Kasumi-1 (cell line): ENCODE data around the gene C19orf38.

ENCODE experiments used
- DNase-seq, 2 experiments: peaks; one replicate each; lab custom pipeline; 2025; lab: John Stamatoyannopoulos, UW

Gene C19orf38

GRCh38 chr19:10848230-10848856, at the start of gene C19orf38:
Gene C19orf38, plus strand, starts transcription at chr19:10848415. Its CDS starts 94 bp downstream, at chr19:10848509.
- peak; percentile 71 to 86 for DNase-seq

DNA sequence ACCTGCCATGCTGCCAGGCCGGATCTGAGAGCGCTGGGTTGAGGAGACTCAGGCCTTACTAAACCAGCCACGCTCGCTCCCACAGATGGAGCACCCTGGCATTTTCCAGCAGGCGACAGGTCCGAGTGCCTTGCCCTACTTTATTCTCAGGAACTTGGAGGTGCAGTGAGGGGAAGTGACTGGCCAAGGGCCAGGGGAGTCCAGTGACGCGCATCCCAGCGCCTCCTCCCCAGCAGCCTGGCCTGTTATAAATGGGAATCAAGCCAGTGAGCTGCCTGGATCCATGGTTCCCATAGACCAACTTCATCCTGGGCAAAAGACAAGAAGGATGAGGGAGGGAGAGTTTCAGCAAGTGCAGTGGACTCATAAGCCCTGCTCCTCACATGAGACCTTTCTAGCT, 47.7 kb upstream of the C19orf38 start:
- no peak for DNase-seq

DNA sequence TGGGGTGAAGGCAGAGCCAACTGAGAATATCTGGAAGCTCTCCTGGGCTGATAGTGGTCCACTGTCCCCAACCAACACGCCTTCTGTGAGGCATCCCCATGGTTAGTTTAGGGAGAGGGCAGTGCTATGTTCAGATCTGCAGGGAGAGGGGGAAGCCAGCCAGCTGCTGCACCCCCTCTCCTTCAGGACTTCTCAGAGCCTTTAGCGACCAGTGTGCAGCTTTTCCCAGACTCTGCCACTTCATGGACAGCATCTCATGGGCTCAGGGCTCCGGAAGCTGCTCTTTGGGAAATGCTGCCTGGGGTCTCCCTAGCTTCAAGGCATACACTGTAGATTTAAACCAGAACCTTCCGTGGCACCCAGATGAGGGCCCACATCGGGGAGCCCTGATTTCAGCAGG, 45.7 kb upstream of the C19orf38 start:
- no peak for DNase-seq

DNA sequence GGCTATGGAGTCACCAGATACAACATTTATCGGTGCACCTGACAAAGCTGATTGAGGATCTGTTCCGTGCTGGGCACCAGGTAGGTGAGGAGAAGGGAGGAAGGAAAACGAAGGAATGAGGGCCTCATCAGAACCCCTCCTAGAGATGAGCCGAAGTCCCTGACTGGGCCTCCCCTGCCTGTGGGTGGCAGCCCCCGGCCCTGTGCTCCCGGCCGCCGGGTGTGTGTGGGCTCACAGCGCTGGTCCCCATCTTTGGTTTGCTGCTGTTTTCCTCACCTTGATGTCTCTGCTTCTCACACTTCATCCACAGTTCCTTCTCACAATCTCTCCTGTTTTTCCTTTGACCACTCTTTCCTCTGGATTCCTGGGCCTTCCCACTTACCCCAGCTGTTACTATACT, 45.0 kb upstream of the C19orf38 start:
- no peak for DNase-seq

DNA sequence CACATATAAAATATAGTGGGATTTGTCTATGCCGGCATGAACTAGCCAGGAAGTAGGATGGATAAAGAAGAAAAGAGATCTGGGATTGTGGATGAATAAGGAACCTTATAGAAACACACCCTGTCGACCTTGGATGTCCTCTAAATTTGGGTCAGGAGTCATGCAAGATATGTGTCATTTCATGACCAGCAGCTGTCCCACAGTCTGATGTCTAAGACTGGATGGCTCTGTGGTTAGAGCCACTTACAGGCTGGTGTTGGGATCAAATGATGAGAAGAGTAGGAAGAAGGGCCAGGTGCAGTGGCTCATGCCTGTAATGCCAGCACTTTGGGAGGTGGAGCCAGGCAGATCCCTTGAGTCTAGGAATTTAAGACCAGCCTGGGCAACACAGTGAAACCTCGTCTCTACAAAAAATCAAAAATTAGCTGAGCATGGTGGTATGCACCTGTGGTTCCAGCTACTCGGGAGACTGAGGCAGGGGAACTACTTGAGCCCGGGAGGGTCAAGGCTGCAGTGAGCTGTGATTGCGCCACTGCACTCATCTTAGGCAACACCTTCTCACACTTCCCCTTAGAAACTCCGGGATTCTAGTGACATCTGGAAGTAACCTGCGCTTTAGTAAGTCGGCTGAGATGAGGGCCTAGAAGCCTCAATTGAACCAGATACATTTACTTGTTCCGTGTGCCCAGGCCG, 43.0 kb upstream of the C19orf38 start:
- no peak for DNase-seq

DNA sequence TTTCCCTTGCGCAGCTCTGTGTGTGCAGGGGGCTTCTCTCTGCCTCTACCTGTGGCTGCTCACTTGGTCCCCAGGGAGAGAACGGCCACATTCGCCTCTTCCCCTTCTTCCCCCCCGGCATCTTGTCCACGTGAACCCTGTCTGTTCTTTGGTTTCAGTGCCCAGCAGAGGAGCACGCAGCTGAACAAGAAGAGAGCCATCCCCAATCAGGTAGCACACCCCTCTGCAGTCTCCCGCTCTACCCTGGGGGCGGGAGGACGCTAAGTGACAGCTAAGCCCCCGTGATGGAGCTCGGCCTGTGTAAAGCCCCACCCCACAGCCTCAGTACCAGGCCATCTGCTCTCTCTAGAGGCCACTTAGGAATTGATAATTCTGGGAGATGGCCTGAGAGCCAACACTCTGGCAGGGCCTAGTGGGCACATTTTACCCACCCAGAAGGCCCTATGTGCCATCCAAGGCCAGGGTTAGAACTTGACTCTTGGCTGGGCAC, 42.4 kb upstream of the C19orf38 start:
- no peak for DNase-seq

GRCh38 chr19:10808937-10809649, 39.1 kb upstream of the C19orf38 start:
- no peak for DNase-seq

DNA sequence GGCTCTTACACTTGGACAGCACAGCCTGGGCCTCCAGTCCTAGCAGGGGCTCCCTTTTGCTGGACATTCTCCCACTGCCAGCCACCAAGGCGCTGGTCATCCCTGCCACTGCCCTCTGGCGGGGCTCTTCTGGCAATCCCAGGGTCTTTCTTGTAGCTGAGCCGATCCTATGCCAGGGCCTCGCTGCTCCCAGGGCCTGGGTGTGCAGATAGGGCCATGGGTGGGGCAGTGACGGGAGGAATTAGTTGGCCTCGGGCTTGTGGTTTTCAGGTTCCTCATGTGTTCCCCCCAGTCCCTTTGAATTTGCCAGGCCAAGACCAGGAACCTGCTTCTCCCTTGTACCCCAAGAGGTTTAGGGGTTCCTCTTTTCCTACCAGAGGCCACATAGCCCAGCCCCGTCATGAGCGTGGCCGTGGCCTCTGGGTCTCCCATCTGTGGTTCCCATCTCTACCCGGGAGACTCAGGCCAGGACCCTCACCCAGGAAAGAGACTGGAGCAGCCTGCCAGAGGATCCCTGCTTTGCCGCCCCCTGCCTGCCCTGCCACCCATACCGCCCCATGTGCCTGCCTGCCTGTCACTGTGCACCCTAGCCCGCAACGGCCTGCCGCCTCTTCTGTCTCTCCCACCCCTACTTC, 38.4 kb upstream of the C19orf38 start:
- DNase-seq, result peak; percentile 13 to 32

GRCh38 chr19:10811391-10812111, 36.7 kb upstream of the C19orf38 start:
- DNase-seq, result no peak

DNA sequence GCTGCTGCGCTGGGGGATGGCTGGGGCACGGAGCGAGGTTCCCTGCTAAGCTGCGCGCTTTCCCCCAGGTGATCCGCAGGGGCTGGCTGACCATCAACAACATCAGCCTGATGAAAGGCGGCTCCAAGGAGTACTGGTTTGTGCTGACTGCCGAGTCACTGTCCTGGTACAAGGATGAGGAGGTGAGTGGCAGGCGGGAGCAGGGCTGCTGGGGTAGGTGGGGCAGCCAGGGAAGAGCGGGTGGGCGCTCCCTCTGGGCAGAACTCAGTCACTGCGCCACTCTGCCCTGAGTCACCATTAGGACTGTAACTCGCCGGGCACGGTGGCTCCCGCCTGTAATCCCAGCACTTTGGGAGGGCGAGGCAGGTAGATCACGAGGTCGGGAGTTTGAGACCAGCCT, 36.0 kb upstream of the C19orf38 start:
- DNase-seq, result no peak

DNA sequence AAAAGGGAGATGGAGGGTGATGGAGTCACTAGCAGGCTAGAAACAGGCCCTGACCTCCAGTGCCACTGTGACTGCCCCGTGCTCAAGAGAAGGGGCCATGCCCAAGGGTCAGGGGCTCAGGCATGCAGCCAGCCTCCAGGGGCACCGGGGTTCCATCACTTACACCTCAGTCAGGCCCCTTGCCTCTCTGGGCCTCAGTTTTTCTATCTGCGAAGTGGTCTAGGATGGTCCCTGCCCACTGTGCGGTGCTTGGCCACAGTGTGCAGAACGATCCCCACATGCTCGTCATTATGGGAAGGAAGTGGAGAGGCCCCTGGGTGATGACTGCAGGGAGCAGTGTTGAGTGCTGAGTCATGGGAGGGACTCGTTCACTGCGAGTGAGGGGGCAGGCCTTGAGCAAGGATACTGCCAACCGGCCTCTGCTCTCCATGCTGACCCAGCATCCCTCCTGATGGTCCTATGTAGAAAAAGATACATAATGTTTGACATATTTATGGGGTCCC, 35.3 kb upstream of the C19orf38 start:
- peak; percentile 86 to 89 for DNase-seq

GRCh38 chr19:10815007-10815536, 33.1 kb upstream of the C19orf38 start:
- no peak for DNase-seq

- DNase-seq, result no peak
These were observed 32.1 kb upstream of the C19orf38 start for GRCh38 chr19:10815969-10816644.

DNA sequence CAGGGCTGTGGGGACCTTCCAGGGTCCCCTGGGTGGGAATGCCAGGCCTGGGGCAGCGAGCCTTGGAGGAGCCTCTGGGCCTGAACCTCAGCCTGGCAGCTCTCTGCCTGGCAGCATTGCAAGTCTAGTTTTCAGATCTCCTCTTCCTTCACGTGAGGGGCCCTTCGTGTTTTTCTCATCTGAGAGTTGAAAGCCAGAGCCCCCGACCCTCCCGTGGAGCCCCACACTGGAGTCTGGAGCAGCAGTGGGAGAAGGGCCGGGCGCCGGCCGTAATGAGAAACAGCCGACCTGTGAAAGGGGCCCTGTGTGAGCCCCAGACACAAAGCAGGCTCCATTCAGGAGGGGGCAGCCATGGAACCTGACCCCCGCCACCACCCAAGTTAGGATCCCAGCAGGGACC, 31.5 kb upstream of the C19orf38 start:
- DNase-seq, result no peak

DNA sequence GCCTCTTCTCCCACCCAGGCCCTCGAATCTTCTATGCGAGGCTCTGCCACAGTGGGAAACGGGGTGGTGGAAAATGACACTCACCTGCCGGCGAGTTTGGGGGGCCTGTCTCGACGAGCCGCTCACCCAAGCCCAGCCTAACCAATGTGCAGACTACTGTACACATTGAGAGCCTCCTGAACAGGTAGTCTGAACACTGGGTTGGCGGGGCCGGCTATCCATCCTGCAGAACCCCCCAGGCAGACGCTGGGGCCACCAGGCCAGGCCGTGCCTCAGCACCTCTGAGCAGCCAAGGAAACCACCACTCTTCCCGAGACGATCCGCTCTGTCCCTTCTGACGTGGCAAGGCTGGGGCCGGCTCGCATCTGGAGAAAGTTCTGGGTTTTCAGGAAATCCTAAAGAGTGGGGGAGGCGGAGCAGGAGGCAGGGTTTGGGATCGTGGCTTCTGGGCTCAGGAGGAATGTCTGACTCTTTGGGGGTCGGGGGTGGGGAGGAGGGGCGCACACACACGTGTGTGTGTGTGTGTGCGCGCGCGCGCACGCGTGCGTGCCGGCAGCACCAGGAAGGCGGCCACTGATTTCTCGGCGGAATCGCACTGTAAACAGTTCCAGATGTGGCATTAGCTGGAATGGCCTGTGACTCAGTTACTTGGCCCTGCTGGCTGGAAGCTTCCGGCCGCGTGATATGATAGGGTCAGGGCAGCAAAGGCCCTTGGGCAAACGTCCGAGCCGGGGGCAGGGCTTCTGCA, 30.8 kb upstream of the C19orf38 start:
- DNase-seq, result no peak

DNA sequence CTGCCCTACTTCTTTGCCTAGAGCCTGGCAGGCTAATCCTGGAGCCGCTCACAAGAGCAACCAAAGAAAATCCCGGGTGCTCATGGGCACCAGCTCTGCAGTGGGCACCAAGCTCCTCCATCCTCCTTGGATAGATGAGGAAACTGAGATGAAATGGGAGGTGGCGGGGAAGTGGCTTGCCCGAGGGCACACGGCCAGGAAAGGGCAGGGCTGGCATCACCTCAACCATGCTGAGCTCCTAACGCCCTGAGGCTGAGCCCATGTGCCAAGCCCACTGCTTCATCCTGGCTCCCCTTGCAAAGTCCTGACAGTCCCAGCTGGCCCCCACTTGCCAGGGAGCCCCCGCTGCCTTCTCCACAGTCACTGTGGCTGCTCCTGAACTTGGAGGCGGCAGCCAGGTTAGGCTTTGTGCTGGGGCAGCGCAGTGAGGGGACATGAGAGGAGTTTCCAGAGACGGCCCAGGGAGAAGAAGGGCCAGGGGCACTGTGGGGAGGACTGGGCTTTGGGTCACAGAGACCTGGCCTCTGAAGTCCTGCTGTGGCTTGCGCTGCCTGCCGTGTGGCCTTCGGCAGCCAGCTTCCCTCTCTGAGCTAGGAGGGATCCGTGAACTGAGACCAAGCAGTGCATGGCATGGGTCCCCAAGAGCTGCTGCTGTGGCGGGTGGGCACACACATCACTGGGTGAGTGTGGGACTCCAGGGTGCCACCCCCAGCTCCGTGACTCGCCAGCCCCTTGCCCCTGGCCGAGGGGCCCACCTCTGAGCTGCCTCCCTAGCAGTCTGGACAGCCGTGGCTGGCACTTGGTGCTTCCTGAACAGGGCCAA, 29.7 kb upstream of the C19orf38 start:
- no peak for DNase-seq

- no peak for DNase-seq
These were observed 28.8 kb upstream of the C19orf38 start for GRCh38 chr19:10819124-10820060.

GRCh38 chr19:10820173-10820572, 28.0 kb upstream of the C19orf38 start:
- no peak for DNase-seq
